GM18861 (cell line): ENCODE results near the gene HMCN1.
A peak's percentile ranks its signal among the peaks of the same experiment; 100 is the strongest.
"Not testable (repeated sequence)": the region's sequence is repeated elsewhere in the genome, so short reads cannot be mapped to it uniquely, and the experiment has no call there.

Experiments used
- ATAC-seq: cut with Tn5 transposase; IDR thresholded peaks from one replicate; pipeline ENCODE4 v1.9.1; 2021; ENCODE audit not compliant: unreplicated experiment

Gene HMCN1

GRCh38 chr1:185739967-185740366 is 5.8 kb downstream of the HMCN1 start:
- ATAC-seq, result peak; percentile 77

- ATAC-seq, result no peak
Measured at GRCh38 chr1:185741551-185741950, 7.4 kb downstream of the HMCN1 start.

DNA sequence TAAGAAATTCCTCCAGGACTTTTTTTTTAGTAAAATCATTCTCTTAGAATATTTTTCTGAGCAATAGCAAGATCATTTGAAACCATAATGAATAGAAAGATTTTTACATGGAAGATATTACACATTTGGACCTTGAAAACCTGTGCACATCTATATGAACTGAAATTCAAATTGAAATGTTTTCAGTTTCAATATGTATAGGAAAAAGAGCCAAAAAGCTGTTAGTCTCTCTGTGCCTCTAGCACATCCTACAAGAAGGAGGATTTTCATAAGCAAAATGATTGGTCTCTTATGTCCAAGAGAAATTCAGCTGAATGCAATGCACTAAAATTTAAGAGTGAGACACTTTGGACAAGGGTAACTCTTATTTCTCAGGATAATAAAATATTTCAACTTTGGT is 8.2 kb downstream of the HMCN1 start:
- no peak for ATAC-seq

- ATAC-seq, result no peak
Measured at GRCh38 chr1:185745165-185745564, 11.0 kb downstream of the HMCN1 start.

- no peak for ATAC-seq
Measured at GRCh38 chr1:185759061-185759460, 24.9 kb downstream of the HMCN1 start.

DNA sequence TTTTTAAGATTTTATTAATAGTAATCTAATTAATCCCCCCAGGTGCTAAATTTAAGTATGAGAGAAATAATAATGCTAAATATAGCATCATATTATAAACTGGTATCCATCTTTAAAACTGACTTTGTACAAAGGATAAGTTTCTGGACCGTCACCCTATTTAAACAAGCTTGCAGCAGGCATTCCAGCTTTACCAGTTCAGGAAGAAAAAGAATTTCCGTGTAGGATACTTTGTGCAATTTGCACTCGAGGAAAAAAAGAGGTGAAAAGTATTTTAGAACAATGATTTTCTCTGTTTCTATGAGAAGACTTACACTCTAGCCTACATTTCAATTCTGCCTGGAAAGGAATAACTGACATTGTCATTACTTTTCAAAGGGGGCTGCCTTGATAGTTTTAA is 27.6 kb downstream of the HMCN1 start:
- no peak for ATAC-seq

DNA sequence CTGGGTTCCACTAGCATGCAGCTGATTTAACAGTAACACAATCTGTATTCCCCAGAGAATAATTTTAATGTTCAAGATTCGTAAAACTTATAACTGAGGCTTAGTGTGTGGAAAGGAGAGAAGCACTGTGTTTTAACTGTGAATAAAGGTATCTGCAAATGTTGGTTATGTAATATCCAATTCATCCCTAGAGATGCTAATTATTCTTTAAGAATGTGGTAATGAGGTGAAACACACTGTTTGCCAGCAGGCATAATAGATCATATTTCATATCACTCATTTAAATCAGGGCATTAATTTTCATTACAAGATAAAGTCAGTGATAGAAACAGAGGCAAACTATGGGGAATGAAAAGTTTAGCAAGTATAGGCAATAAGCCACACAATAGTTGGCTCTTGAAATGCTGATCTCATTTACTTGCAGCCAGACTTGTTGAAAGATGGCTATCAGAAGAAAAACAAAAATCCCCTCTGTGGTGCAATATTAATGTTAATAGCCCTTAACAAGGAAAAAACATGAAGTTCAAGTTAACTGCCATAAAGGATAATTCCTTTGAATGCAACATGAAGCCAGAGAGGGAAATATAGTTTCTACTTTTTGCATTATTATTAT is 33.4 kb downstream of the HMCN1 start:
- no peak for ATAC-seq

GRCh38 chr1:185768371-185768770 is 34.2 kb downstream of the HMCN1 start:
- no peak for ATAC-seq

- no peak for ATAC-seq
Measured at GRCh38 chr1:185769136-185769535, 34.9 kb downstream of the HMCN1 start.

GRCh38 chr1:185774394-185774793 is 40.2 kb downstream of the HMCN1 start:
- no peak for ATAC-seq

DNA sequence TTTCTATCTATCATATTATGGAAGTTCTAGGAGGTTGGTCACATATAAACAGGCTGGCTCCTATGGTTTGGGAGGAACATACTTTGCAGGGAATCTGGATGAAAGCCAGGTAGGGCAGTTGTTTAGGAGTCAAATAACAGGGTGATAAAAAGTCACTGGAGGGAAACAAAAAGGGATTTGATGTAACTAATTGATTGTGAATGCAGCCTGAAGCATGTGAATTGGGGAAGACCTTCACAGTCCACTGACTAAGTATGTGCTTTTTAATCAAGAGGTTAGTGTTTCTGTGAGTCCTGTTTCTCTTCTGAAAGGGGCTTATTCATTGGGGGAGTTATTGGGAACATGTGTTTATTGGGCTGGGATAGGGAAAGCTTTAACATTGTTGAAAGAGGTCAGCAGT is 41.3 kb downstream of the HMCN1 start:
- no peak for ATAC-seq

GRCh38 chr1:185776522-185776921 is 42.3 kb downstream of the HMCN1 start:
- ATAC-seq, result no peak

- not testable (repeated sequence) for ATAC-seq
Measured at GRCh38 chr1:185783860-185784259, 49.7 kb downstream of the HMCN1 start.

DNA sequence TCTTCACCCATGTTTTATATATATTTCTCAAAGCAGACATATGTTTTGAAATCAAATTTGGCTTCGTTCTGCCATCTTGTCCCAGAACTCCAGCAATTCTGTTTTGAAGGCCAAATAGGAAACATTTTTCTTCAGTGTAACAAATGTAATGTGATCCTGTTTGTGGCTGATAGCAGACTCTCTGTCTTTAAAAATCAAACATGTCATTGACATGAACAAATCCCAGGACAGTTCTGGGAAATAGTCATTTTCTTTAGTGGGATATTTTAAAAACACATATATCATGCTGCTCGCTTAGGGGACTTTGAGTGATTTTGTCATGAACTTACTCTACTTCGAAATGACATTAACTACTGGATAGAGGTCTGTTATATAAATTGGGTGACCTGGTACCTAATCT is 51.4 kb downstream of the HMCN1 start:
- no peak for ATAC-seq

DNA sequence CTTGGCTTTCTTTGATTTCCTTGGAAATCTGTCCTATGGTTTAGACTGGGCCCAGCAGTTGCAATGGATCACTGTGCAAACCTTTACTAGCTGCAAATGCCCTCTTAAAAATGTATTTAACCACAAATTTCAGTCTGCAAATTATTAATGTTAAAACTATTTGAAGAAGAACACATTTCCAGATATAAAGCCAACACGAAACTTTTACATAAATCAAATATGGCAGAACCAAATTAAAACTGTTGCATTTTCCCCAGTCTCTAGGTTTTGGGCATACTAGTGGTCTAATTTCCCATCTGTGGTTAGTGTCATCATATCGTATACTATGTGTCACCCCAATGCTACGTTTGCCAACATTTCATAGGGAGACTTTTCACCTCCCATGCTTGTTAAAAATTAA is 52.3 kb downstream of the HMCN1 start:
- ATAC-seq, result no peak

- ATAC-seq, result no peak
Measured at GRCh38 chr1:185787238-185787637, 53.0 kb downstream of the HMCN1 start.

DNA sequence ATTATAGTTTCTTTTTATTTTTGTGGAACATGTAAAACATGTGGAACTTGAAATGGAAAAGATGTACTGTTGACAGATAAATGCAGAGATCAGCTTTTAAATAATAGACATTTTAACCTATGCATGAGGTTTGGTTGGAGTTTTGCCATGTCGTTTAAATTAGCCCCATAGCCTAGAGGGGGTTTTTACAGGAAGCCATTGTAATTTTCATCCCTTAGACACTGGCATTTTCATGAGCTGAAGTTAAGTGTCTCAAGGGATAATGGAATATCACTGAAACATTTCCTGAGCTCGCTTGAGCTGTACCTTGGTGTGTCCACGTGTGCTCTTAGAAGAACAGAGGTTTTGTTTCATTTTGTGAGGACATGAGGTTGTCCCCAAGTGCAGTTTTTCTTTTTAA is 54.2 kb downstream of the HMCN1 start:
- ATAC-seq, result no peak

GRCh38 chr1:185789501-185790193 is 55.5 kb downstream of the HMCN1 start:
- ATAC-seq, result no peak

DNA sequence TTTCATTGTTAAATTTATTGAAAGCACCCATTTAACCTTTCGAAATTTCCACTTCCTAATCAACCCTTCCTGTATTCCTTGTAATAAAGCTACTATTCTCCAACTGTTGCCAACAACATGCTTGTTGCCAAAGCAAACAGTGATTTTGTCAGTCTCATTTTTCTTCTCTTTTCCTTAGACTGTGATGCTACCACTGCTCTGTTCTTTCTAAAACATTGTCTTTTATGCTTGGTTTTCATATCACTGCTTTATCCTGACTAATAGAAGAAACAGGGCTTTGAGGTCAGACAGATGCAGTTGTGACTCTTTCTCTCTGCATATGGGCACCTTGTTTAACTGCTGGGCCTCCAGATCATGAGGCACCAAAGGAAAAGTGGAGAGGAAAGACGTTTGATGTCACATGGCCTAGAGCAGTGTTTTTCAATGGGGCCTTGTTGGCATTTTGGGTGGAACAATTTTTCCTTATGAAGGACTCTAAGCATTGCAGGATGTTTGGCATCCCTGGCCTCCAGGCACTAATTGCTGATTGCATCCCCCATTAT is 56.1 kb downstream of the HMCN1 start:
- no peak for ATAC-seq

GRCh38 chr1:185792040-185792439 is 57.8 kb downstream of the HMCN1 start:
- ATAC-seq, result no peak

DNA sequence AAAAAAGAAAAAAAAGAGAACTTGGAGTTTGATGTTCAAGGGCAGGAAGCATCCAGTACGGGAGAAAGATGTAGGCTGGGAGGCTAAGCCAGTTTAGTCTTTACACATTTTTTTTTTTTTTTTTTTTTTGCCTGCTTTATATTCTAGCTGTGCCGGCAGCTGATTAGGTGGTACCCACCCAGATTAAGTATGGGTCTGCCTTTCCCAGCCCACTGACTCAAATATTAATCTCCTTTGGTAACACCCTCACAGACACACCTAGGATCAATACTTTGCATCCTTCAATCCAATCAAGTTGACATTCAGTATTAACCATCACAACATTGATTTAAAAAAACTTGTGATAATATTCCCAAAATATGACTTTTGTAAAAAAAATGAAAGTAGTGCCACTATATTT is 60.3 kb downstream of the HMCN1 start:
- ATAC-seq, result not testable (repeated sequence)

GRCh38 chr1:185795181-185795580 is 61.0 kb downstream of the HMCN1 start:
- no peak for ATAC-seq

GRCh38 chr1:185798505-185798904 is 64.3 kb downstream of the HMCN1 start:
- no peak for ATAC-seq
